MM.1S (cell line): ENCODE measurements around the gene OXCT1.

Experiments used
- DNase-seq: peaks from one replicate; pipeline ENCODE4 v3.0.0-alpha.2; 2015
- H2AFZ ChIP-seq: fragments of 300-600 bp; sonication (generic); 2 replicates; pipeline ENCODE4 v1.6.0; 2016; ENCODE audit warnings: antibody characterized with exemption, low read length
- H3F3A ChIP-seq: fragments of 300-600 bp; sonication (generic); 2 replicates; pipeline ENCODE4 v1.6.1; 2016; ENCODE audit warnings: mild to moderate bottlenecking, antibody characterized with exemption, low read length, moderate library complexity, mixed read lengths; ENCODE audit not compliant: insufficient read depth
- H3K27ac ChIP-seq: fragments of 300-600 bp; sonication (generic); 2 replicates; pipeline ENCODE4 v1.5.1; 2016; ENCODE audit warnings: mild to moderate bottlenecking, low read length
- H3K27me3 ChIP-seq: fragments of 300-600 bp; sonication (generic); replicated peaks from 2 replicates; pipeline ENCODE4 v1.6.0; 2016; ENCODE audit warnings: low read length; ENCODE audit not compliant: insufficient read depth
- H3K36me3 ChIP-seq: fragments of 300-600 bp; sonication (generic); replicated peaks from 2 replicates; pipeline ENCODE4 v1.6.1; 2016; ENCODE audit warnings: mild to moderate bottlenecking, low read length, mixed read lengths; ENCODE audit not compliant: insufficient read depth
- H3K4me1 ChIP-seq: fragments of 300-600 bp; sonication (generic); 2 replicates; pipeline ENCODE4 v1.6.1; 2016; ENCODE audit warnings: low read length, mixed read lengths
- H3K4me2 ChIP-seq: fragments of 300-600 bp; sonication (generic); 2 replicates; pipeline ENCODE4 v1.6.0; 2016; ENCODE audit warnings: low read depth, low read length
- H3K4me3 ChIP-seq: fragments of 300-600 bp; sonication (generic); 2 replicates; pipeline ENCODE4 v1.5.1; 2016; ENCODE audit warnings: low read length, mixed read lengths
- H3K79me2 ChIP-seq: fragments of 300-600 bp; sonication (generic); 2 replicates; pipeline ENCODE4 v1.6.1; 2016; ENCODE audit warnings: mixed run types, low read length, mixed read lengths
- H3K9ac ChIP-seq: fragments of 300-600 bp; sonication (generic); 2 replicates; pipeline ENCODE4 v1.6.1; 2016; ENCODE audit warnings: low read length, mixed read lengths
- H3K9me2 ChIP-seq: fragments of 300-600 bp; sonication (generic); replicated peaks from 2 replicates; pipeline ENCODE4 v1.6.1; 2016; ENCODE audit warnings: mild to moderate bottlenecking, low read length, mixed read lengths; ENCODE audit not compliant: insufficient read depth
- H3K9me3 ChIP-seq: fragments of 300-600 bp; sonication (generic); replicated peaks from 2 replicates; pipeline ENCODE4 v1.6.1; 2016; ENCODE audit warnings: mild to moderate bottlenecking, low read length, mixed read lengths; ENCODE audit not compliant: insufficient read depth
- H4K20me1 ChIP-seq: fragments of 300-600 bp; sonication (generic); 2 replicates; pipeline ENCODE4 v1.6.1; 2016; ENCODE audit warnings: mild to moderate bottlenecking, low read length, moderate library complexity, mixed read lengths; ENCODE audit not compliant: insufficient read depth
- EZH2 ChIP-seq: fragments of 300-600 bp; sonication (generic); optimal IDR thresholded peaks from 2 replicates; pipeline ENCODE3; 2017; ENCODE audit warnings: low read depth, mild to moderate bottlenecking, antibody characterized with exemption, low read length, mixed read lengths
- EZH2phosphoT487 ChIP-seq: fragments of 300-600 bp; sonication (generic); IDR thresholded peaks from 2 replicates; pipeline ENCODE4 v1.6.1; 2018; ENCODE audit warnings: antibody characterized with exemption, low read length
- TF ChIP-seq, protein P1 (sequence below): fragments of 300-600 bp; sonication (generic); IDR thresholded peaks from 2 replicates; pipeline ENCODE4 v1.5.1; 2016; ENCODE audit warnings: antibody characterized with exemption, low read length, mixed read lengths

Gene OXCT1

DNA sequence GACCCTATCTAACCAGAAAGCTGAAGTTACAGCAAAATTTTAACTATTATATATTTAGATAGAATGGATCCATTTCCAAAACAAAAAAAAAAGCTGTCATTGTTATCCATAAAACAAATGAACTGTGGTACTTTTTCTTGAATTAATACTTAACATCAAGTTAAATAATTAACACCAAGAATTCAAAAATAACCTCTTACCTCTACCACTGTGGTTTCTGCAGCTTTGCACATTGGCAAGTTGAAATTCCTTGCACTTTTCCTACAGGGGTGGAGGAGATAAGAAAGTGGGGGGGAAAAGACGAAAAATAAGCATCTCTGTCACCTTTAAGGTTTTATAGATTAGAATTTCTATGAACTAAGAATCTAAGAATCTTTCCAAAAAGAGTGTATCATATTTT, 30.0 kb downstream of the OXCT1 start:
- Histone ChIP-seq H3K27ac (no peak overlapping the region), H3K9ac (no peak overlapping the region), H3K79me2 (no peaks in the 10 kb centered on the region), H4K20me1 (no peaks in the 10 kb centered on the region), H3K4me1 (peaks cover 27% of the 10 kb centered on the region), H3K27me3 (no peaks in the 10 kb centered on the region), H3K9me3 (no peaks in the 10 kb centered on the region), H3K9me2 (no peaks in the 10 kb centered on the region), H2AFZ (no peak overlapping the region), H3K36me3 (no peaks in the 10 kb centered on the region), H3K4me3 (no peak overlapping the region), H3F3A (peaks cover 6% of the 10 kb centered on the region; the same call in 1 of the 2 replicates), H3K4me2 (no peak overlapping the region)
- TF ChIP-seq, protein P1, sequence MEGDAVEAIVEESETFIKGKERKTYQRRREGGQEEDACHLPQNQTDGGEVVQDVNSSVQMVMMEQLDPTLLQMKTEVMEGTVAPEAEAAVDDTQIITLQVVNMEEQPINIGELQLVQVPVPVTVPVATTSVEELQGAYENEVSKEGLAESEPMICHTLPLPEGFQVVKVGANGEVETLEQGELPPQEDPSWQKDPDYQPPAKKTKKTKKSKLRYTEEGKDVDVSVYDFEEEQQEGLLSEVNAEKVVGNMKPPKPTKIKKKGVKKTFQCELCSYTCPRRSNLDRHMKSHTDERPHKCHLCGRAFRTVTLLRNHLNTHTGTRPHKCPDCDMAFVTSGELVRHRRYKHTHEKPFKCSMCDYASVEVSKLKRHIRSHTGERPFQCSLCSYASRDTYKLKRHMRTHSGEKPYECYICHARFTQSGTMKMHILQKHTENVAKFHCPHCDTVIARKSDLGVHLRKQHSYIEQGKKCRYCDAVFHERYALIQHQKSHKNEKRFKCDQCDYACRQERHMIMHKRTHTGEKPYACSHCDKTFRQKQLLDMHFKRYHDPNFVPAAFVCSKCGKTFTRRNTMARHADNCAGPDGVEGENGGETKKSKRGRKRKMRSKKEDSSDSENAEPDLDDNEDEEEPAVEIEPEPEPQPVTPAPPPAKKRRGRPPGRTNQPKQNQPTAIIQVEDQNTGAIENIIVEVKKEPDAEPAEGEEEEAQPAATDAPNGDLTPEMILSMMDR, result no peak
- TF ChIP-seq EZH2 (no peak), EZH2phosphoT487 (no peak)
- no peak for DNase-seq

DNA sequence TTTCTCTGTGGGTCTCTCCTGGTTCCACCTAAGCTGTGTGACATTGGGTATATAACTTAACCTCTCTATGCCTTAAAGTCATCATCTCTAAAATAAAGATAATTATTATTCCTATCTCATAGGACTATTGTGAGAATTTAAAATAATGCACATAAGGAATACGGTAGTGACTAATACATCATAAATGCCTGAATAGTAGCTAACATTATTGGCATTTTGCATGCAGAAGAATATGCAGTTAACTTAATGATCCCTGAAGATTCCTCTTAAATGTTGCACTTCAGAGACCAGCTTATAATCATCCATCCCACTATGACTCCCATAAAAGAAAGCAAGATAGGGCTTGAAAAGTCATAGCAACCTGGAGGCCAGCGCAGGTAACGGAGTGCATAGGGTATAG, 32.4 kb downstream of the OXCT1 start:
- no peak overlapping the region for H3K4me3 ChIP-seq
- no peak overlapping the region for H3K4me2 ChIP-seq
- no peaks in the 10 kb centered on the region for H3K79me2 ChIP-seq
- DNase-seq, result no peak
- no peaks in the 10 kb centered on the region; the same call in 1 of the 2 replicates for H3K36me3 ChIP-seq
- H3K9ac ChIP-seq, result no peak overlapping the region
- no peak for TF ChIP-seq EZH2phosphoT487
- no peak for TF ChIP-seq EZH2
- TF ChIP-seq, protein P1, result no peak
- no peaks in the 10 kb centered on the region for H3K27me3 ChIP-seq
- H4K20me1 ChIP-seq, result no peaks in the 10 kb centered on the region
- no peaks in the 10 kb centered on the region for H3K9me3 ChIP-seq
- peaks cover 21% of the 10 kb centered on the region for H3K4me1 ChIP-seq
- H3K27ac ChIP-seq, result no peak overlapping the region
- H2AFZ ChIP-seq, result no peak overlapping the region
- no peaks in the 10 kb centered on the region for H3K9me2 ChIP-seq
- H3F3A ChIP-seq, result no peaks in the 10 kb centered on the region

DNA sequence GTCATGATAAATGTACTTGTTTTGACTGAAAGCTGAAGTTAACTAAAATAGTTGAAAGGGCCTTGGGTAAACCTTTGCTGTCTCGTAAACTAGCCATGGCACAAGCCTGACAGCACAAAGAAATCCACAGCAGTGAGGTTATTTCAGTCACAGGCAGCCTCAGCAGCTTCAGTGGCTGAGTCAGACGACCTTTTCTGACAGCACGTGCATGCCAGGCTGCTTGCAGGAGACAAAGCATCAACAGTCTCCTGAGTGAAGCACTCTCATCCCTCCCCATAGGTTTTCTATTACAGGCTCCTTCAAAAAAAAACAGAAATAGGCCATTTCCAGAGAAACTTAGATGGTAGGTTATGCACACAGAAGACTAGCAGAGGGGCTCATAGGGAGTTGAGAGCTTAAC, 34.6 kb downstream of the OXCT1 start:
- Histone ChIP-seq H3K9me3 (no peaks in the 10 kb centered on the region), H3K79me2 (no peaks in the 10 kb centered on the region), H3F3A (peaks cover 7% of the 10 kb centered on the region; the same call in 1 of the 2 replicates), H3K27me3 (no peaks in the 10 kb centered on the region), H3K36me3 (no peaks in the 10 kb centered on the region; the same call in 1 of the 2 replicates), H4K20me1 (no peaks in the 10 kb centered on the region), H3K9ac (no peak overlapping the region), H3K4me2 (no peak overlapping the region), H3K4me3 (no peak overlapping the region), H2AFZ (no peak overlapping the region), H3K4me1 (peaks cover 28% of the 10 kb centered on the region), H3K27ac (peak overlapping the region; percentile 7; the same call in 1 of the 2 replicates), H3K9me2 (no peaks in the 10 kb centered on the region)
- peak; percentile 71 for DNase-seq
- TF ChIP-seq EZH2, result no peak
- TF ChIP-seq EZH2phosphoT487, result no peak
- TF ChIP-seq, protein P1, result no peak
